HG03378 (cell line): ENCODE results near the gene SLC26A11.
"Not testable (repeated sequence)": the region's sequence is repeated elsewhere in the genome, so short reads cannot be mapped to it uniquely, and the experiment has no call there.

Source experiments
- ATAC-seq: cut with Tn5 transposase; IDR thresholded peaks from one replicate; pipeline ENCODE4 v1.9.1; 2021; ENCODE audit warnings: mild to moderate bottlenecking, moderate library complexity; ENCODE audit not compliant: unreplicated experiment

The SLC26A11 gene

DNA sequence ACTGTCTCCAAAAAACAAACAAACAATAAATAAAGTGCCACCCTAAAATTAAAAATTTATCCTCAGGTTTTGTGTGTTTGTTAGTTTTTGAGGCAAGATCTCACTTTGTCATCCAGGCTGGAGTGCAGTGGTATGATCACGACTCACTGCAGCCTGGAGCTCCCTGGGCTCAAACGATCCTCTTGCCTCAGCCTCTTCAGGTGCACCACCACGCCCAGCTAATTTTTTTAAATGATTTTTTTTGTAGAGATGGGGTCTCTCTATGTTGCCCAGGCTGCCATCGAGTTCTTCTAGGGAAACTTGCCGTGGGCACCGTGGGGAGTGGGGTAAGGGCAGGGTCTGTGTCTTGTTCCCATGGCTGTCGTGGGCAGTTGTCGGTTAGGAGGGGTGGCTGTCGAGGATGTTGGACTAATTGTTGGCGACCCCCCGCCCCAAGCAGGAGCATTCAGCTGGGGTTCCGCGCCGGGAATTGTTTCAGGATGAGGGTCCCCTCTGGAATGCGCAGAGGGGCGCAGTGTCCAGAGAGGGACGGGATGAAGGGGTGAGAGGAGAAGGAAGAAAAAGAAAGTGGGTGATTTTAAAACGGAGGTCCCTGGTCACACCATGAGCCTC lies 39.3 kb downstream of the SLC26A11 start:
- ATAC-seq: no peak

DNA sequence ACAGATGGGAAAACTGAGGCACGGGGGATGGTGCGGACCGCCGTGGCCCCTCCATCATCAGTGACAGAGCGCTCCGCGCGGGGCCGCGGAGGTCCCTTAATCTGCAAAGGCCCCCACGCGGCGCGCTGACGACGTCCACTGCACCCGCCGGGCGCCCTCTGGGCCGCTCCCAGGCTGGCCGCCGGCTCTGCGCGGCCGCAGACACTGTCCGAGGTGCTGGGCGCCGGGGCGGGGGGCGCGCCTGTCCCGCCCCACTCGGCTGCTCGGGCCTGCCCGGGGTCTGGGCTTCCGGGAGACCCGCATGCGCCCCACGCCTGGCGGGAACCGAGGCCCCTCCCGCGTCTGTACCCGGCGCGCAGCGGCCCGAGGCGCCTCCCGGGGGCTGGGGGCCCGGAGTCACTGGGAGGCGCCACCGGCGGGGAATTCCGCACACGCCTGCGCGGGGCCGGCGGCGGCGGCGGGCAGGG lies 39.9 kb downstream of the SLC26A11 start:
- no peak for ATAC-seq

DNA sequence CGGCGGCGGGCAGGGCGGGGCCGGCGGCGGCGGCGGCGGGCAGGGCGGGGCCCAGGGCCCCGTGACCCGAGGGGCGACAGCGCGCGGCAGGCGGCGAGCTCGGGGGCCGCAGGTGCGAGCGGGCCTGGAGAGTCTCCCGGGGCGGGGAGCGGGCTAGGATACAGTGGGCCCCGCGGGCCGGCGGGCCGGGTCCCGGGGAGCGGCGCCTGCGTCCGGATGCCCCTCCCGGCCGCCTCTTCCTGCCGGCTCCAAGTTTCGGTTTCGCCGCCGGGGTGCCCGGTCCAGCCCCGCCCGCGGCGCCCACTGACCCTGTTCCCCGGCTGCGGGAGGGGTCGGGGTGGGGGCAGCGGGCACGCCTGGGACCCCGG lies 40.5 kb downstream of the SLC26A11 start, which contains the start of gene RNF213:
TSS of gene RNF213 (plus strand) at position 62 of the 368 bp plus-strand sequence. CDS start 2,830 bp downstream, outside the sequence.
- no peak for ATAC-seq

DNA sequence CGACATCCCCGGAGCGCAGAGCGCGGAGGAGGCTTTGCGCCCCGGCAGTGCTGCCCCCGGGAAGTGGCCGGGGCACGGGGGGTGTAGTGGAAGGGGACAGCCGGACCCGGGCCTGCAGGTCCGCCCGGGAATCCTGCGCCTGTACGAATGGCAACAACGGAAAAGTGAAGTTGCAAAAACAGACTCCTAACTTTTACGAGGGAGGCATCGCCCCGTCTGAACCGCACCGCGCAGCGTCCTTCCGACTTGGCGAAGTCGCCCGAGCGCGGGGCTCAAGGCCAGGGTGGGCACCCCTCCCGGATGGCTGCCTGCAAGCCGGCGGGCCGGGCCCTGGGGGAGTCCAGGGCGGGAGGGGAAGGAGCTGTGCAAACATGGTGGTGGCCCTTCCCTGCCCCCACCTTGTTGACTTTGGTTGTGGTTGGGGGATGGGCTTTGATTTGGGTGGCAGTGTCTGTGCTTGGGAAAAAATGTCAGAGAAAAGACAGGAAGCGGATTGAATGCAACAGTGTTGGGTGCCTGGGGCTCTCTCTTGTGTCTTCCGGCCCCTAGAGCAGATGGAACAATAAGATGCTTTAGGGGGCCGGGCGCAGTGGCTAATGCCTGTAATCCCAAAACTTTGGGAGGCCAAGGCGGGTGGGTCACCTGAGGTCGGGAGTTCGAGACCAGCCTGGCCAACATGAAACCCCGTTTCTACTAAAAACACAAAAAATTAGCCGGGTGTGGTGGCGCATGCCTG lies 41.1 kb downstream of the SLC26A11 start:
- ATAC-seq: no peak

DNA sequence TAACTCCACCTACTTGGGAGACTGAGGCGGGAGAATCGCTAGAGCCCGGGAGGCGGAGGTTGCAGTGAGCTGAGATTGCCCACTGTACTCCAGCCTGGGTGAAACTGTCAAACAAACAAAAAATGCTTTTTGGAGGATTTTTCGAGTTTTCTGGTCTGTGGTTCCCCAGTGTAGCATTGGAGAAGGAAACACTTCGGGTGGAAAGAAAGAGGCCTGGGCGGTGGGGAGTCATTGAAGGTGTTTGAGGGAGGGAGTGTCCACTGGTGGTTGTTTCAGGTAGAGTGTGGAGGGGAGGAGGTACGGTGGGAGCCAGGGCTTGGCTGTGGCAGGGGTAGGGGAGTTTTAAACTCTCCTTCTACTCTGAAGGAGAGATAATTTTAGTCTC lies 41.7 kb downstream of the SLC26A11 start:
- no peak for ATAC-seq

DNA sequence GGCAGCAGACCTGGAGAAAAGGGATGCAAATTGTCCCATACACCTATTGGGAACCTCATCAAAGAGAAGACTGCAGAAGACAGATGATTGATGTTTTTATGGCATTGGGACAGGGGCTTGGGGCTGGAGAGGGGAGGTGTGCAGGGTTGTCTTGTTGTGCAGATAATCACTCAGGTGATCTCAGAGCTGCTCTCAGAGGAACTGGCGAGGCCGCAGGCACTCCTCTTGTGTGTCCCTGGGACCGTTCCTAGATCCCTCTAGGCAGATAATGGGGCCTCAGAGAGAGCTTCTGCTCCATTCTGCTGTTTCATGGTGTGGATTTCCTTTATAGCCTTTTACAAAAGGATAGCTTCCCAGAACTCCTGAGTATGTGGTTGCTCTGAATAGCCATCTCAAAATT lies 42.1 kb downstream of the SLC26A11 start:
- ATAC-seq: no peak

DNA sequence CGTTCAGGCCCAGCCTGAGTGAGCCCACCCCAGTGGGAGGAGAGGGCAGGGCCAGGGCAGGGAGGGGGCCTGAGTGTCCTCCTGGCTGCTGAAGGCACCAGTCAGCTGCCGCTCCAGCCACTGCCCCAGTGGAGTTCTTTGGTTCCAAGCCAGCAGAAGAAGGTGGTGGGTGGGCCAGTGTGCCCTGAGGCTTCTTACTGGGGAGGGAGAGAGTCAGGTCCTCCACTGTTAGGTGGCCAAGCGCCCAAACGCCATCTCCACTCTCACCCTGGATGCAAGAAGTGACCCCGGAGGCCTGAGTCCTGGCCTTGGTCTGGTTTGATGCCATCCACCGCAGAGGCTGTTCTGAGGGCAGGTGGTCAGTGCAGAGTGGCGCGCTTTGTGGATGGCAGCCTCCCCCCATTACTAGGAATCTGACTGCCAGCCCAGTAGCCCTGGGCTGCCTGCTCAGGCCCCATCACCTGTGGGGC lies 42.6 kb downstream of the SLC26A11 start:
- no peak for ATAC-seq

DNA sequence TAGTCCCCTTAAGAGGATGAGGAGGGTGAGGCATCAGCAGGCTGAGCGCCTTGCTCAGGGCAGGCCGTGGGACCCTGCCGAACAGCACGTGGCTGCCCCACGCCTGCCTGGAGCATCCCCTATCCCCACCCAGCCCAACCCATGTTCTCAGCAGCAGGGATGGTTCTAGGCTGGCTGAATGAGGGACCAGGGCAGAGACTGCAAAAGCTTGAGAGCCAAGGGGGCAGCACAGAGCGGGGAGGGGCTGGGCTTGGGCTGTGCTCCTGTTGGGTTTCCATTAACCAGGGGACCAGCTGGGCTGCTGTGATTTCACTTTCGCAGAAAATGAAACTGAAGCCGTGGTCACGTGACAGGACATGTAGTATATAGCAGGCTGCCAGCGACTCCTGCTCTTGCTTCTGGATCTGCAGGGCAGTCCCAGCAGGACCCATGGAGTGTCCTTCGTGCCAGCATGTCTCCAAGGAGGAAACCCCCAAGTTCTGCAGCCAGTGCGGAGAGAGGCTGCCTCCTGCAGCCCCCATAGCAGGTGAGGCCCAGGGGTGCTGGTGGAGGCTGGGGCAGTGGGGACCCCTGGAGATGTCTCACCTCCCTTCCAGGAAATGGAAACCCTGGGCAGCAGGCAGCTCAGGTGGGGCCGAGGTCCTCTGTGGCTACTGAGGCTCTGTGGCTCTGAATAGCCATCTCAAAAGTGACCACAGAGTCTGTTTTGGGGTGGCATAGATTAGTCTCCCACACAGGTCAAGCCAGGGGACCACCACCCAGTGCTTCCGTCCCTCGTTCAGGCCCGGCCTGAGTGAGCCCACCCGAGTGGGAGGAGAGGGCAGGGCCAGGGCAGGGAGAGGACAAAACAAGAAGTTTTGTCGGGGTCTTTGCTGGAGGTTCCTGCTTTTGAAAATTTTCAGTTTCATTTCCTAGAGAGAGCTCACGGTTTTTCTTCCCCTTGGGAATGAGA lies 43.3 kb downstream of the SLC26A11 start:
- peak; percentile 50 for ATAC-seq

DNA sequence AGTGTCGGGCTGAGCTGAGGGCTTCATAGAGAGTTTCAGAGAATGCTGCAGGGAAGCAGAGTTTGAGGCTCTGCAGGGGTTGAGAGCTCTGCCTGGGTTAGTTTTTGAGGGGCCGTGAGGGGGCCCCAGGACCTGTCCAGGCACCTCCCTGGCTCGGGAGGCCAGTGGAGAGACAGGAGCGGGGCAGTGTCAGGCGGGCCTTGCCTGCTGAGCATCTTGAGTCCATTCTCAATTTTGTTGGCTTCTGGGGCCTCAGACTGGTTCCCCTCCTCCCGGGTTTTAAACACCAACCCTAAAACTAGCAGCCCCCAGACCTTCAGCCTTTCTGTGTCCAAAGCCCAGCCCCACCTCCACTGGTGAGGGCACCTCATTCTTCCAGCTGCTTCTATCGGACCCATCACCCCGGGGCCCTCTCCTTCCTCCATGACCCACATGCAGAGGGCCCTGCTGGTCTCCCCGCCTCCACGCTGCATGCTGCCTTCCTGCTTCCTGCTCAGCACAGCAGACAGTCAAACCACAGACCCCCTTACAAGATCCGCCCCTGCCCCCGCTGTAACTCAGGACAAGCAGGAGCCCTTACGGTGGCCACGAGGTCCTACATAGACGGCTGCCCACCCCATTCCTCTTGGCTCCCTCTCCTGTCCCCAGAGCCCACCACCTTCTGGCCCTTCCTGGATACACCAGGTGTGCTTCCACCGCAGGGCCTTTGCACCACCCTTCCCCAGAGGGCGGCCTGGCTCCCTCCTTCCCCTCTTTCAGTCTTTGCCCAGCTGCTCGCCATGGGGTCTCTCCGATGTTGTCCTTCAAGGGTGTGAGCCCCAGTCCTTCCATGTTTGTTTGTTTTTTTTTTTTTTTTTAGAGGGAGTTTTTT lies 44.2 kb downstream of the SLC26A11 start:
- no peak for ATAC-seq

DNA sequence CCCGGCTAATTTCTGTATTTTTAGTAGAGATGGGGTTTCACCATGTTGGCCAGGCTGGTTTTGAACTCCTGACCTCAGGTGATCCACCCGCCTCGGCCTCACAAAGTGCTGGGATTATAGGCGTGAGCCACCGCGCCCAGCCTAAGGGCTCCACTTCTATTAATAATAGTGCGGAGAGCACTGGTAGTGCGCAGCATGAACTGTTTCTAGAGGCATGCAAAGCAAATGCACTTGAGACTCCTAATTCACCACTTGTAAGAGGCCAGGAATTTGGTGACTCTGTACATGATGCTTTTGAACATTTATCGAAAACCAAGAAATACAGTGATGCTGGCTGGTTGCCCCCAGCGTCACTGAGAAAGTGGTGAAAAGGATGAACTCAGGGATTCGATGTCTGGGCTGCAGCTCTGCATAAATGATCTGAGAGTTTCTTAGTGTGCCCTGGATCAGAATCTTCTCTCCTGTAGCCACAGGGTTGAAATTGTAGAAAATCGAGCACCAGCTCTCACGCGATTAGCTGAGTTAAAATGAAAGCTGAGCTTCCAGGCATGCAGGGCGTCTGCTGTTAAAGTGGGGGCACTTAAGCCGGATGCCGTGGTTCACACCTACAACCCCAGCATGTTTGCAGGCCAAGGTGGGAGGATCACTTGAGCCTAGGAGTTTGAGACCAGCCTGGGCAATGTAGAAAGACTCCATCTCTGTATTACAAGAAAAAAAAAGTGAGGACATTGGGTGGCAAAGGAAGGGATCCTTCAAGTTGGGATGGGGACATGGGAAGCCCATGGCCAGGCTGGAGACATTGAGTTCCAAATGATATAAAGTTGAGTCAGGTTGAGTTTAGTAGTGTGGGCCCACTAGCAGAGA lies 45.2 kb downstream of the SLC26A11 start:
- ATAC-seq: no peak

DNA sequence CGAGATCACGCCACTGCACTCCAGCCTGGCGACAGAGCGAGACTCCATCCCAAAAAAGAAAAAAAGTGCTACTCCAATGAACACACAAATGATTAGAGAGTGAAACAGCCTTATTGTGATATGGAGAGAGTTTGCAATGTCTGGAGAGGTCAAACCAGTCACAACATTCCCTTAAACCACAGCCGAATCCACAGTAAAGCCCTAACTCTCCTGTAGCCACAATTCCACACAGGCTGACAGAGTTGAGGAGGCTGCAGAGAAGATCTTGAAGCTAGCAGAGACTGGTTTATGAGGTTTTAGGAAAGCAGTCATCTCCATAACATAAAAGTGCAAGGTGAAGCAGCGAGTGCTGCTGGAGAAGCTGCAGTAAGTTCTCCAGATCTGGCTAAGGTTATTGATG lies 47.2 kb downstream of the SLC26A11 start:
- ATAC-seq: no peak

DNA sequence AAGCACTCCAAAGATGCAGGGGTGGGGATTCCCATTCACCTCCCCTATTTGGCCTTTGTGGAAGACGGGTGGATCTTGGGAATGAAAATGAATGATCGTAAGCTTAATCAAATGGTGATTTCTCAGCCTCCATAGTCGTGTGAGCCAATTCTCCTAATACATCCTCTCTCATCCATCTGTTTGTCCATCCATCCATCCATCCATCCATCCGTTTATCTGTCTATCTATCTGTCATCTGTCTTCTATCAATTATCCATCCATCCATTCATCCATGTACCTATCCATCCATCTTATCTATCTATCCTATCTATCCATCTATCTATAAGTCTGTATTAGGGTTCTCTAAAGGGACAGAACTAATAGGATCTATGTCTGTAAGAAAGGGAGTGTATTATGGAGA lies 48.2 kb downstream of the SLC26A11 start:
- no peak for ATAC-seq

DNA sequence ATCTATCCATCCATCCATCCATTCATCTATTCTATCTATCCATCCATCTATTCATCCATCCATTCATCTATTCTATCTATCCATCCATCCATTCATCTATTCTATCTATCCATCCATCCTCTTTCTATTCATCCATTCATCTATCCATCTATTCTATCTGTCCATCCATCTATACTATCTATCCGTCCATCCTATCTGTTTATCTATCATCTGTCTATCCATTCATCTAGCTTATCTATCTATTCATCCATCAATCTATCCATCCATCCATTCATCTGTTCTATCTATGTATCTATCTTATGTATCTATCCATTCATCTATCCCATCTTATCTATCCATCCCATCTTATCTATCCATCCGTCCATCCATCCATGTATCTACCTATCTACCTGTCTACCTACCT lies 49.2 kb downstream of the SLC26A11 start:
- ATAC-seq: no peak

DNA sequence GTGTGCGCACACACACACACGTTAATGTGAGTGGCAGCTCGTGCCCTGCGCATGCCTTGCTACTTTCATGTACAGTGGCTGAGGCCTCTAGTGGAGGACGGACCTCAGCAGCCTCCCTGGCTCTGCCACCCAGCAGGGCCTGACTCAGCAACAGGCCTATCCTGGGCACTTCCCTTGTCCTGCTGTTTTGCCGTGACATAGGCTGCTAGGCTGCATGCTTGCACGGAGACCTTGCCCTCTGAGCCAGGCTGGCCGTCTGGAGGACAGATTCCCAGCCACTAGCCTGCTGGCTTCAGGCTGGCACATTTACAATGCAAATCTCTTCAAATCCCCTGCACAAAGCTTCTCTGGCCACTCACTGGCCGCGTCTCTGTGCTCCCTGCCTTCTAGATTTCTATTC lies 49.9 kb downstream of the SLC26A11 start:
- no peak for ATAC-seq

DNA sequence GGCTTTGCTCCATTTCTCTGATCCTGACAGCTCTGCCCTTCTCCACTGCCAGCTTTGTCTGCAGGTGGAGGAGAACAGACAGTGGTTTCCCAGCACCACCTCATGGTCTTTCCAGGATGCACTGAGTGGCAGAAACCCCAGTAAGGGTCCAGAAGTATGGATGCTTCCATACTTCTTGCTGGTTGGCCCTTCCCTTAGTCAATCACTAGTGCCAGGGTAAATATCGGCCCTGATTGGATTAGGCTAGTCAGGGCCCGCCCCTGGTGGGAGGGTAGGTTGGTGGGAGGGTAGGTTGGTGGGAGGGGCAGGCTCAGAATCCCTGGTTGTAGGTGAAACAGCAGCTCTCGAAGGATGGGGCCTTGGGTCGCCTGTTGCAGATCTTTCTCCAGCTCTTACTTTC lies 50.6 kb downstream of the SLC26A11 start:
- no peak for ATAC-seq

DNA sequence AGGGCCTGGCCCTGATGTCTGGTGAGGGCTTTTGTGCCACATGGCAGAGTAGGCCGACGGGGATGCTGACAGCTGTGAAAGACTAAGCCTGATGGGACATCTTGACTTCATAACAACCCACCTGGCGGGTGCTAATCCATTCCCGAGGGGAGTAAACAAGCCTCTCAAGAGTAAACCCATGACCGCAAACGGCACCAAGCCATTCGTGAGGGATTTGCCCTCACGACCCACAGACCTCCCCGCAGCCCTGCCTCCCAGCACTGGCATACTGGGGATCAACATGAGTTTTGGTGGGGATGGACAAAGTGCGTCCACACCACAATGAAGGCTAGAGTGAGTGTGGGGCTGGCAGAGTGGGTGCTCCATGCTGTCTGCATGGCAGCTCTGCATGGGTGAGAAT lies 52.1 kb downstream of the SLC26A11 start:
- no peak for ATAC-seq

DNA sequence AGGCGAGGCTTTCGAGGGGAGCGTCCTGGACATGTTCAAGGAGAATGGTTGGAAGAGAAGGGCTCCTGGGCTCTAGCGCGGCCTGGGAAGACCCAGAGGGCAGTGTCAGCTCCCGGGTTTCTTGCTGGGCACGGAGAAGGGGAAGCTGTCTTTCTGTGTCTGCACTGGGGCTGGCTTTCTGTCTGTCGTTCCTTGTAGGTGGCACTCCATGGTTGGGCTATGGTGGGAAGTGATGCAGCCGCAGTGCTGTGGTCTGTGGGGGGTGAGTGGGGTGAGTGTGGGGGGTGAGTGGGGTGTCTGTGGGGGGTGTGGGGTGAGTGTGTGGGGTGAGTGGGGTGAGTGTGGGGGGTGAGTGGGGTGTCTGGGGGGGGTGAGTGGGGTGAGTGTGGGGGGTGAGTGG lies 54.1 kb downstream of the SLC26A11 start:
- no peak for ATAC-seq

DNA sequence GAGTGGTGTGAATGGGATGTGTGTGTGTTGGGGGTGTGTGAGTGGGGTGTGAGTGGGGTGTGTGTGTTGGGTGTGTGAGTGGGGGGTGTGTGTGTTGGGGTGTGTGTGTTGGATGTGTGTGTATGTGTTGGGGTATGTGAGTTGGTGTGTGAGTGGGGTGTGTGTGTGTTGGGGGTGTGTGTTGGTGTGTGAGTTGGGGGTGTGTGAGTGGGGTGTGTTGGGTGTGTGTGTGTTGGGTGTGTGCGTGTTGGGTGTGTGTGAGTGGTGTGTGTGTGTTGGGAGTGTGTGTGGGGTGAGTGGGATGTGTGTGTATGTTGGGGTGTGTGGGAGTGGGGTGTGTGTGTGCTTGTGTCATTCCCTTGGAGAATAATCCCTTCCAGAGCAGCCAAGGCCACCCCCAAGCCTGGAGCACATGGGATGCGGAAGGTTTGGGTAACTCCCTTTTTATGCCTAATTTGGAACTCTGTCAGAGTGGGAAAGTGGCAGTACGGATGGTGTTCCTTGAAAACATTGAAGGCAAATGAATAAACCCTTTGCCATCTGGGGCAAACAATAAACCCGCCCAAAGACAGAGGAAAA lies 54.7 kb downstream of the SLC26A11 start:
- ATAC-seq: no peak

DNA sequence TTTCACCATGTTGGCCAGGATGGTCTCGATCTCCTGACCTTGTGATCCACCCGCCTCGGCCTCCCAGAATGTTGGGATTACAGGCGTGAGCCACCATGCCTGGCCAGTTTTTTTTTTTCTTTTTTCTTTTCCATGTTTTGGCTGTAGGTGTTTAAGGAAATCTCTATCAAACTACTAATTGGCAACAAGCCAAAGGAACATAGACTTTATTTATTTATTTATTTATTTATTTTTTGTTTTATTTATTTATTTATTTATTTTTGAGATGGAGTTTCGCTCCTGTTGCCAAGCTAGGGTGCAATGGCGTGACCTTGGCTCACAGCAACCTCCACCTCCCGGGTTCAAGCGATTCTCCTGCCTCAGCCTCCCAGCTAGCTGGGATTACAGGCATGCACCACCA lies 55.6 kb downstream of the SLC26A11 start:
- ATAC-seq: not testable (repeated sequence)
